Measurements from ENCODE around the gene DOCK4. TPM values are rescaled to one million over a fixed set of nuclear protein-coding genes. Genes with fewer than 3 reads are reported as not detected.

Gene DOCK4
- total and polyA plus RNA-seq, 2 donors from 2014 or later: 3.2 to 38.9 TPM

DNA sequence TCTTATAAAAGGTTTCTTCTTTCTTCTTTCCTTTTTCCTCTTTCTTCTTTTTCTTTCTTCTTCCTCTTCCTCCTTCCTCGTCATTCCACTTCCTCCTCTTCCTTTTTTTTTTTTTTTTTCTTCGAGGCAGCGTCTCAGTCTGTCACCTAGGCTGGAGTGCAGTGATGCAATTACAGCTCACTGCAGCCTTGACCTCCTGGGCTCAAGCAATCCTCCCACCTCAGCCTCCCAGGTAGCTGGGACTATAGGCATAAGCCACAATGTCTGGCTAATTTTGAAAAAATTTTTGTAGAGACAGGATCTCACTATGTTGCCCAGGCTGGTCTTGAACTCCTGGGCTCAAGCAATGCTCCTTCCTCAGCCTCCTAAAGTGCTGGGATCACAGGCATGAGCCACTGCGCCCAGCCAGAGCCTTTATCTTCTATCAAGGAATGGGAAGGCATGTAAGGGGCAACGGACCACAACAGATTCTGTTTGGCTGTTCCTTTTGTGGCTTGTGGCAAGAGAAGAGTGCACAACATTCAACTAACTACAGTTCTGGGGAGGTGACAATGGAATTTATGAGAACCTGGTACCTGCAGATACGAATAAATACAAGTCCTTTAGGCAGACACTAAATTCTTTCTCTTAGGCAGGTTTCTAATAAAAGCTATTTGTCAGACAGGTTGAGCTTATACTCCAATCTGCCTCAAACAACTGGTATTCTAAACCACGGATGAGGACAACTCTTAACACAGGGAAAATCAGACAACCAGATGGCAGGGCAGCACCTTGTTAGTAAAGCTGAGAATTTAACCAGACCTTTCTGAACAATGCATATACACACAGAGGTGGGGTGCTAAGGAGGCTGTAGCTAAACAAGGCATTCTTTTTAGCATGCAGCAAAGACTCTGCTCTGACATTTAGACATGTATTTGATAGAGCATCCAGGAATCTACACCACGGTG lies 100.3 kb downstream of the DOCK4 start:
- TF ChIP-seq CTCF (IDR thresholded peaks at IDR 0.05; ENCODE audit: borderline replicate concordance, extremely low read depth, insufficient read depth): no peak
- no peaks in the 10 kb centered on the region for H3K27me3 ChIP-seq (ENCODE audit: control insufficient read depth, insufficient read depth, low read length)
- H3K9ac ChIP-seq (ENCODE audit: low read length in 3 of 3): no peak overlapping the region
- intact Hi-C loops (cut with DNase I): no loop called here
- H3K9me3 ChIP-seq (ENCODE audit: control insufficient read depth in 2 of 3, insufficient read depth in 1 of 3, low read length in 3 of 3): no peaks in the 10 kb centered on the region
- H3K27ac ChIP-seq (ENCODE audit: low read depth in 2 of 2, low read length in 2 of 2): no peak overlapping the region
- H3K36me3 ChIP-seq (ENCODE audit: control insufficient read depth in 2 of 3, insufficient read depth in 3 of 3, low read length in 3 of 3): no peaks in the 10 kb centered on the region
- FAIRE-seq: no peak
- H3K4me3 ChIP-seq (ENCODE audit: low read length in 3 of 3): no peak overlapping the region
- H3K4me1 ChIP-seq (ENCODE audit: control insufficient read depth in 2 of 3, insufficient read depth in 2 of 3, low read depth in 1 of 3, low read length in 3 of 3): peaks cover 0 to 5% (median 0%) of the 10 kb centered on the region in 3 donors
- DNase-seq: no peak

DNA sequence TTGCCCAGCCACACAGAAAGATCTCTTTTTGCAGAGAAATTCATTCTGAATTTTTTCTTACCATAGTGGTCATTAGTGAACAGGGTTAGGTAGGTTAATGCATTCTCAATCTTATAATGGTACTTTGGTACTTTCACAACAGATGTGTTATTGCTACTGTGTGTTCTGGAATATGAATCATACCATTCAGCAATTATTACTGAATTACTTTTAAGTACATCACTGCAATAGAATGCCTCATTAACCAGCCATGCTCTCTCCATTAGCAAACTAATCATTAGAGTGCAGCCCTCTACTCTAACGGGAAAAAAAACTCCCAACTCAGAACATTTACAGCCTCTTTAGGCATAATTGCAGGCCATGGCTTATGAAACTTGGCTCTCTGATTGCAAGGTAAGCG lies 102.1 kb downstream of the DOCK4 start:
- DNase-seq (no peak), FAIRE-seq (no peak)
- no peak for TF ChIP-seq CTCF (IDR thresholded peaks at IDR 0.05; ENCODE audit: borderline replicate concordance, extremely low read depth, insufficient read depth)
- H3K9ac ChIP-seq (ENCODE audit: low read length in 3 of 3): no peak overlapping the region
- no peaks in the 10 kb centered on the region for H3K27me3 ChIP-seq (ENCODE audit: control insufficient read depth, insufficient read depth, low read length)
- H3K9me3 ChIP-seq (ENCODE audit: control insufficient read depth in 2 of 3, insufficient read depth in 1 of 3, low read length in 3 of 3): no peaks in the 10 kb centered on the region
- intact Hi-C loops (cut with DNase I): no loop called here
- H3K36me3 ChIP-seq (ENCODE audit: control insufficient read depth in 2 of 3, insufficient read depth in 3 of 3, low read length in 3 of 3): no peaks in the 10 kb centered on the region
- no peak overlapping the region for H3K4me3 ChIP-seq (ENCODE audit: low read length in 3 of 3)
- peaks cover 0 to 5% (median 0%) of the 10 kb centered on the region in 3 donors for H3K4me1 ChIP-seq (ENCODE audit: control insufficient read depth in 2 of 3, insufficient read depth in 2 of 3, low read depth in 1 of 3, low read length in 3 of 3)
- no peak overlapping the region for H3K27ac ChIP-seq (ENCODE audit: low read depth in 2 of 2, low read length in 2 of 2)

DNA sequence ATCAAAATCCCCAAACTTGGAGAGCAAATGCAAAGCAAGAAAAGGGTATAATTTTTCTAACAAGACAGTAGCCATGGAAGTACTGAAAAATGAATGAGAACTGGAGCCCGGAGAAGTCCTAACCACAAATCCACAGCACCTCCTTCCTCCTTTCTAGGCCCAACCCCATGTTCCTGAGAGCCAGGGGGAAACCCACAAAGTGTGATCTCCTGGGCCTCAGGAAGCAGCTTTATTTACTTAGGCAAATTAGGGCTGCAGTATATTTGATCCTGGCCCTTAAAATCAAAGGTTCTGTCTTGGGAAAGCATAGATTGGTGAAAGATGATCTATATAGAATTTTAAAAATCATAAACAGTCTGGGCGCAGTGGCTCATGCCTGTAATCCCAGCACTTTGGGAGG lies 103.0 kb downstream of the DOCK4 start:
- H3K36me3 ChIP-seq (ENCODE audit: control insufficient read depth in 2 of 3, insufficient read depth in 3 of 3, low read length in 3 of 3): no peaks in the 10 kb centered on the region
- no peak overlapping the region for H3K9ac ChIP-seq (ENCODE audit: low read length in 3 of 3)
- FAIRE-seq (no peak), DNase-seq (no peak)
- intact Hi-C loops (cut with DNase I): no loop called here
- no peaks in the 10 kb centered on the region for H3K27me3 ChIP-seq (ENCODE audit: control insufficient read depth, insufficient read depth, low read length)
- peaks cover 0 to 3% (median 0%) of the 10 kb centered on the region in 3 donors for H3K4me1 ChIP-seq (ENCODE audit: control insufficient read depth in 2 of 3, insufficient read depth in 2 of 3, low read depth in 1 of 3, low read length in 3 of 3)
- H3K27ac ChIP-seq (ENCODE audit: low read depth in 2 of 2, low read length in 2 of 2): no peak overlapping the region
- H3K9me3 ChIP-seq (ENCODE audit: control insufficient read depth in 2 of 3, insufficient read depth in 1 of 3, low read length in 3 of 3): no peaks in the 10 kb centered on the region
- TF ChIP-seq CTCF (IDR thresholded peaks at IDR 0.05; ENCODE audit: borderline replicate concordance, extremely low read depth, insufficient read depth): no peak
- H3K4me3 ChIP-seq (ENCODE audit: low read length in 3 of 3): no peak overlapping the region

Data from kidney (tissue), 14 donors.